Ovary (tissue), 3 donors: ENCODE data around the gene GPR55.

Experiments
- POLR2A ChIP-seq: fragments of 450-650 bp; IDR thresholded peaks from one replicate; pipeline ENCODE4 v1.6.1; 2017; ENCODE audit warnings: antibody characterized with exemption, mild to moderate bottlenecking, moderate library complexity
- TF ChIP-seq, protein P1 (sequence below), 3 donors: fragments of 450-650 bp in 2 of 3; fragments of 200-600 bp in 1 of 3; IDR thresholded peaks; one replicate each; pipeline versions ENCODE4 v1.5.1 to v1.8.0; 2016 to 2022; ENCODE audit warnings: antibody characterized with exemption in 3 of 3, mild to moderate bottlenecking in 1 of 3
- donor health status: DM: no; HTN: no; CAD: no.

DNA sequence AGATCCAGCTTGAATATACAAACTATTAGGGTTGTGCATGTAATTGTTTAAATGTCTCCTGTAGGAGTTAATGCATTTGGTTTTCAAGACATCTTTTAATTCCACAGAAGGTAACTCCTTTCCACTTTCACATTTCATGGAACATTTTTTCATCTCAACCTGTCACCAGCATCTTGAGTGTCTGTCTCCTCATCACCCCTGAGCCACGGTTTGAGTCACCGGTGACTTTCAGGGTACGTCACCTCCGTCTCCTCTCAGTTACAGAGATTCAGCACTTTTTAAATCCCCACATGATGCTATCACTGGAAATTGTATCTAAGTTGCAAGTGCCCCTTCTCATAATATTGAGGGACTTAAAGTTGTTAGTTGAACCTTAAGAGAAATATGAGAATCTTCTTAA is 25.3 kb downstream of the GPR55 start:
- TF ChIP-seq, protein P1, sequence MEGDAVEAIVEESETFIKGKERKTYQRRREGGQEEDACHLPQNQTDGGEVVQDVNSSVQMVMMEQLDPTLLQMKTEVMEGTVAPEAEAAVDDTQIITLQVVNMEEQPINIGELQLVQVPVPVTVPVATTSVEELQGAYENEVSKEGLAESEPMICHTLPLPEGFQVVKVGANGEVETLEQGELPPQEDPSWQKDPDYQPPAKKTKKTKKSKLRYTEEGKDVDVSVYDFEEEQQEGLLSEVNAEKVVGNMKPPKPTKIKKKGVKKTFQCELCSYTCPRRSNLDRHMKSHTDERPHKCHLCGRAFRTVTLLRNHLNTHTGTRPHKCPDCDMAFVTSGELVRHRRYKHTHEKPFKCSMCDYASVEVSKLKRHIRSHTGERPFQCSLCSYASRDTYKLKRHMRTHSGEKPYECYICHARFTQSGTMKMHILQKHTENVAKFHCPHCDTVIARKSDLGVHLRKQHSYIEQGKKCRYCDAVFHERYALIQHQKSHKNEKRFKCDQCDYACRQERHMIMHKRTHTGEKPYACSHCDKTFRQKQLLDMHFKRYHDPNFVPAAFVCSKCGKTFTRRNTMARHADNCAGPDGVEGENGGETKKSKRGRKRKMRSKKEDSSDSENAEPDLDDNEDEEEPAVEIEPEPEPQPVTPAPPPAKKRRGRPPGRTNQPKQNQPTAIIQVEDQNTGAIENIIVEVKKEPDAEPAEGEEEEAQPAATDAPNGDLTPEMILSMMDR (IDR thresholded peaks at IDR 0.05), result no peak
- no peak for TF ChIP-seq POLR2A
